GM19455 (cell line): ENCODE results near the gene KRTAP12-1.
"Not testable (repeated sequence)": the region's sequence is repeated elsewhere in the genome, so short reads cannot be mapped to it uniquely, and the experiment has no call there.

ENCODE experiments used
- ATAC-seq: cut with Tn5 transposase; IDR thresholded peaks from one replicate; pipeline ENCODE4 v1.9.1; 2021; ENCODE audit not compliant: unreplicated experiment

KRTAP12-1 gene

DNA sequence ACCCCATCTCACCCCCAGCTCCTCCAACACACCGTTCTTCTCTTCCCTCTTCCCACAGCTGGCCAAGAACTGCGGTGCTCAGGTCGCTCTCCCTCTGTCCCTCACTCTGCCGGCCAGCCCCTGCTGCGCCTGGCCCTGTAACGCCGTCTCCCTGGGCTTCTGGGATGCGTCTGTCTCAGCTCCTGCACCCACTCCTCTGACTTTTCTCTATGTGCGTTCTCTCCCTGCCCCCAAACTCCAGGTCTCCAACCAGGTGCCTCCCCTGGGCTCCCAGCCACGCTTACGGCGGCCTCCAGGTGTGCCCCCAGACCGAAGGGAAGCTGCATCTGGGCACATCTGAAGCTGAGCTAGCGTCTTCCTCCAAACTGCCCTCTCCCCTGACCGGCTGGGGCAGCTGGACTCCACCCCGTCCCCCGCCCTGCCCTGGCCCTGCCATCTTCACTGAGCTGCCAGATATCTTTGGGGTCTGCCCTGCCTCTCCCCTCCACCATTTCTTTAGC lies 17.6 kb upstream of the KRTAP12-1 start:
- no peak for ATAC-seq

DNA sequence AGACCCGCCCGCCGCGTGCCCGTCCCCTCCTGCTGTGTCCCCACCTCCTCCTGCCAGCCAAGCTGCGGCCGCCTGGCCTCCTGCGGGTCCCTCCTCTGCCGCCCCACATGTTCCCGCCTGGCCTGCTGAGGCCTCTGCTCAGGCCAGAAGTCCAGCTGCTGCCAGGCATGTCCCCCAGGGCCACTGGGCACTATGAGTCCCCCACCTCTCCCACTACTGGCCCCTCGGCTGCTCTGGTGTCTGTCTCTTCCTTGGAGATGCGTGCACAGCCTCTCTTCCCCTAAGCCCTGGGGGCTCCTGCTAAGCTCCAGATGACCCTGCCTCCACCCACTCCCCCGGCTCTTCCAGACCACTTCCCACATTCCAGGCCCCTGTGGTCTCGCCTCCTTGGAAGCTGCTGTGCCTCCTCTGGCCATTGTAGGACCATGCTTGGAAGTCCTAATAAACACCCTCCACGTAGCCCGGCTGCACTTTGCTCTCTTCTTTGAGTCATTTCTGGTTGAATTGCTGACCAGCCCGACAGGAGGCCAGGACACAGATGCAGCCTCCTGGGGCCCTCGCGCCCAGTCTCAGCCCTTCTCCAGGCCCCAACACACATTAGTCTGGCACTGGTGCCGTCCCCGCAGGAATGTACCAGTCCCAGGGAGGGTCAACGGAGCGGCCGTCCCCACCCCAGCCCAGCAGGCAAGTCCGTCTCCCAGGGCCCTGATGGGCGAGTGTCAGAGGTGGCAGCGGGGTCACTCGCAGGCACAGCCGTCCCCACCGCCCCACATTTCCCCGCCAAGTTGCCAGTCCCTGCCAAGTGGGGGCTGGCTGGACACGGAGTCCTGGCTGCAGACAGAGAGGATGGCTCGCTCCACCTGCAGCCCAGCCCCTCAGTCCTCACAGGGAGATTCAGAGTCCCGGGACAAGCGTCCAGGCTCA lies 16.1 kb upstream of the KRTAP12-1 start:
- no peak for ATAC-seq

DNA sequence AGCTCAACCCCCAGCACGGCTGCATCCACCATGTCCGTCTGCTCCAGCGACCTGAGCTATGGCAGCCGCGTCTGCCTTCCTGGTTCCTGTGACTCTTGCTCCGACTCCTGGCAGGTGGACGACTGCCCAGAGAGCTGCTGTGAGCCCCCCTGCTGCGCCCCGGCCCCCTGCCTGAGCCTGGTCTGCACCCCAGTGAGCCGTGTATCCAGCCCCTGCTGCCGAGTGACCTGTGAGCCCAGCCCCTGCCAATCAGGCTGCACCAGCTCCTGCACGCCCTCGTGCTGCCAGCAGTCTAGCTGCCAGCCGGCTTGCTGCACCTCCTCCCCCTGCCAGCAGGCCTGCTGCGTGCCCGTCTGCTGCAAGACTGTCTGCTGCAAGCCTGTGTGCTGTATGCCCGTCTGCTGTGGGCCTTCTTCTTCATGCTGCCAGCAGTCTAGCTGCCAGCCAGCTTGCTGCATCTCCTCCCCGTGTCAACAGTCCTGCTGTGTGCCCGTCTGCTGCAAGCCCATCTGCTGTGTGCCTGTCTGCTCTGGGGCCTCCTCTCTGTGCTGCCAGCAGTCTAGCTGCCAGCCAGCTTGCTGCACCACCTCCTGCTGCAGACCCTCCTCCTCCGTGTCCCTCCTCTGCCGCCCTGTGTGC lies 15.3 kb upstream of the KRTAP12-1 start, which contains the start of gene KRTAP10-12:
KRTAP10-12 (plus strand) TSS at position 1 of the 639 bp plus-strand sequence; CDS start at position 31, 30 bp downstream.
- not testable (repeated sequence) for ATAC-seq

DNA sequence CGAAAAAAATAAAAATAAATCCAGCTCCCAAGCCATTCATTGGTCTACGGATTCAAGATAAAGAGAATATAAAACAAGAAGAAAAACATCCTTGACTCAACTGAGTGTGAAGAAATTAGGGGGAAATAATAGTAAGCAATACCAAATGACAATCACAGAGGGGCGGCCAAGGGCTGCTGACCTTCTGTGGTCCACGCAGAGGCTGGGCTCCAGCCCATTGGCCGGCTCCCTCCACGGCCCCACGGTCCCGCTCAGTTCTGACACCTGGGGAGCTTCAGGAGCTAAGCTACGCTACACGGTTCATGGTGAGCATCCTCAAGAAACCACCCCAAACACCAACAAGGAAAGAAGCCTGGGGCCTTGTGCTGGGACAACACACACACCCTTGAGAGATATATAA lies 14.6 kb upstream of the KRTAP12-1 start:
- no peak for ATAC-seq

DNA sequence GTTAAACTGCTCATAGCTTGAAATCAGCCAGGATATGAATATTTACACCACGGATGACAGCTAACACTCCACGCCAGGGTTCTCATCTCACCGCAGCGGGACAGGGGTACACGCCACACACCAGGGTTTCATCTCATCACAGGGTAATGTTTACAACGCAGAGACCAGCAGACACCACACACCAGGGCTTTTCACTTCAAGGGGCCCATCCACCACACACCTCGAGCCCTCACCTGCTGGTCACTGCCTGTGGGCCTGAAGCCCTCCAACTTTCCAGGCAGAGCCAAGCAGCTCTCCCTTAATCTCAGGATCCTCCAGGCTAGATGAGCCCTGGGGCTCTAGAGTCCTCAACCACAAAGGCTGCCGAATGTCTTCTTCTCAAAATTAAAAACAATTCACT lies 13.7 kb upstream of the KRTAP12-1 start:
- no peak for ATAC-seq

DNA sequence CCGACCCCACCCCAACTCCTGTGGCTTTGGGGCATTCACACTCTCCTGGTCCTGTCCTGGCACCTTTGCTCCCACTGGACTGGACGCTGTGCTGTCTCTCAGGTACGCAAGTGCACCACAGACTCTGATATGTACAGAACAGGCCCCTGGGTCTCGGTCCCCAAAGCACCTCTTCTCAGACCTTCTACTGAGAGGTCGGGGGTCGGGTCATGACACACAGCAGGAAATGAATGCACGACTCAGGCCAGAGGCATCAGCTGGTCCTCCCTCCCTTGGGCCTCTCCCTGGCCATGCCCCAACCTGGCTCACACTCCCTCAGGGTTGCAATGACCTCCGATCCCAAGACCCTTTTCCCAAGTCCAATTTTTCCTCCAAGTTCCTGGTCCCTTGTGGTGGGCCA lies 13.2 kb upstream of the KRTAP12-1 start:
- ATAC-seq = no peak

DNA sequence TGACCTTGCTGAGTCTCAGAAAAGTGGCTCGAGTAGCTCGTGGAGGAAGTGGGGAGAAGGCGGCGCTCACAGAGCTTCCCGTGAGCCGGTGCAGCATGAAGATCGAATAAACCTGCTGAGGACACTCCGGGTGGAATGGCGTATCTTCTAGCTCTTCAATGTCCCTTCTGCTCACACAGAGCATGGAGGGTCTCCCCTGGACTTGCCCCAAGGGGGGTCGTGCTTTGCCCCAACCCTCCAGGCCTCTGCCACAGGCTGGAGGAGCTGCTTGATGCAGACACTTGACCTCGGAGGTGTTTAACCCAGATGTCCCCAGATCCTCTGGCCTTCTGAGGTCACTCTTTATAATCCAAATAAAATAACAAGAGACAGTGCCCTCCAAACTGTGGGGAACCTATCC lies 12.8 kb upstream of the KRTAP12-1 start:
- ATAC-seq = no peak

DNA sequence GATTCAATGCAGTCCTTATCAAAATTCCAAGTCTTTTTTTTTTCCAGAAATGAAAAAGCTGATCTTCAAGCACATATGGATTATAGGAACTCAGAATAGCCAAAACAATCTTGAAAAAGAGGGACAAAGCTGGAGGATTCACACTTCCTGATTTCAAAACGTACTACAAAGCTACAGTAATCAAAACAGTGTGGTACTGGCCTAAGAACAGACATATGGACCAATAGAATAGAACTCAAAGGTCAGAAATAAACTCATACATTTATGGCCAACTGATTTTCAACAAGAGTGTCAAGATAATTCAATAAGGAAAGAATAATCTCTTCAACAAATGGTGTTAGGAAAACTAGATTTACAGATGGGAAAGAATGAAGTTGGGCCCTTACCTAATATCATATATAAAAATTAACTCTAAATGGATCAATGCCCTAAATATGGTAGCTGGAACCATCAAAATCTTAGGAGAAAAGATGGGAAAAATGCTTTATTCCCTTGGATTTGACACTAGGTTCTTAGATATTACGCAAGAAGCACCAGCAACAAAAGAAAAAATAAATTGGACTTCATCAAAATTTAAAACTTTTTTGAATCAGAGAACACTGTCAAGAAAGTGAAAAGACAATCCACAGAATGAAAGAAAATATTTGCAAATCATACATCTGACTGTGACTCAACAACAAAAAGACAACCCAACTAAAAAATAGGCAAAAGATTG lies 11.0 kb upstream of the KRTAP12-1 start:
- ATAC-seq = no peak

DNA sequence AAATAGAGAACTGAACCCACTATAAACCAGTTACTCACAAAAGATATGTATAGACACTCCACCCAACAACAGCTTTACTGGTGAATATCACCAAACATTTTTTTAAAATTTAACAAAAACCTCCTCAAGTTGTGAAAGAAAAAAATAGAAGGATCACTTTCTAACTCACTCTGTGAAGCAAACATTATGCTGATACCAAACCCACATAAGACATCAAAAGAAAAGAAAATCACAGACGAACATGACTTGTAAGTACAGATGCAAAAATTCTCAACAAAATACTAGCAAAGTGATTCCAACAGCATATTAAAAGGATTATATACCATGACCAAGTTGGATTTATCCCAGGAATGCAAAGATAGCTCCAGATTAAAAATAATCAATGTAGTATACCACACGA lies 9.7 kb upstream of the KRTAP12-1 start:
- ATAC-seq = no peak

DNA sequence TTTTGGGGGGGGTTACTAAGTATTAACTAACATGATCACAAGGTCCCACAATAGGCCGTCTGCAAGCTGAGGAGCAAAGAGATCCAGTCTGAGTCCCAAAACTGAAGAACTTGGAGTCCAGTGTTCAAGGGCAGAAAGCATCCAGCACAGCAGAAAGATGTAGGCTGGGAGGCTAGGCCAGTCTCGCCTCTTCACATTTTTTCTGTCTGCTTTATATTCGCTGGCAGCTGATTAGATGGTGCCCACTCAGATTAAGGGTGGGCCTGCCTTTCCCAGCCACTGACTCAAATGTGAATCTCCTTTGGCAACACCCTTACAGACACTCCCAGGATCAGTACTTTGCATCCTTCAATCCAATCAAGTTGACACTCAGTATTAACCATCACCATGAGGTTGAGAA lies 7.8 kb upstream of the KRTAP12-1 start:
- not testable (repeated sequence) for ATAC-seq

DNA sequence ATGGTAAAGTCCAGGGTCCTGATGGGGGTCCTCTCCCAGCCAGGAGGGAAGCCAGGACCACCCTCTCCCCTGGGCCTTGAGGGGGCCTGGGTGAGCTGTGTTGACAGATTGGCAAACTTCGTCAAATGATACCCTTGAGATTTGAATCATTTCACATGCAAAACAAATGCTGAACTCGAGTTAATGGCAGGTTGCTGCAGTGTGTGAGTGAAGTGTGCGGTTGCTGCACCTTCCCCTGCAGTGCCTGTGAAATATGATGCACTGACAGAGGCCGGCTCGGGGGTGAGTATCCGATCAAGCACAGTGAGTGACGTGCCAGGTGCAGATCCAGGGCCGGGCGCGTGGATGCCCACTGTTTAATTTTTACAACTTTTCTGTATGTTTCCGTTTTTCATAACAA lies 5.7 kb upstream of the KRTAP12-1 start:
- no peak for ATAC-seq

DNA sequence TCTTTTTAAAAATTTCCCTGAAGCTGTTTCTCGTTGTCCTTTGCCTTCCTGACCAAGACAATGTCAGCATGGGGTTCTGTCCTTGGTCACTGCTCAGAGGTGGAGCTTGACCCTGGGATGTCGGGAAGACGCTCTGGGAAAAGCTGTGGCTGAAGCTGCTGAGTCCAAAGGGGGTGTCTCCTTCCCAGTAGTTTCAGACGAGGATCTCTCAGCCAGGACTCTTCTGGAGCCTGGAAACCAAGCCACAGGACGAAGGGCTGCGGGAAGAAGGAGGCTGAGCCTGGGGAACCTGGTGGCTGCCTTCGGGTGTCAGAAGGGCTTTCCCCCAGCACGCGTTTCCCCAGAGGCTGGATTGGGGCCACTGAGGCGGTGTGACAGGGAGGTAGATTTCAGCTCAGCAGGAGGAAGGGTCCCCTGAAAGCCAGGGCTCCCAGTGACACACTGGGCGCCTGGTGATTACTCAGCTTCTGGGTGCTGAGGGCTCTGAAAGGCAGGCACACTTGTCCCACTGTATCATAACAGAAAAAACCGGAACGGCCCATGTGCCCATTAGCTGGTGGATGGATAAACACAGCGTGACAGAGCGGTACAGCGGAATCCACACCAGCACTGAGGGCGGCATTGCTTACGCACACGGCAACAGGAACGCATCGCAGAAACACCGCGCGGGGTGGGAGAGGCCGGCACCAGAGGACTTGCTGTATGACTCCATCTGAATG lies 5.0 kb upstream of the KRTAP12-1 start:
- ATAC-seq = no peak

DNA sequence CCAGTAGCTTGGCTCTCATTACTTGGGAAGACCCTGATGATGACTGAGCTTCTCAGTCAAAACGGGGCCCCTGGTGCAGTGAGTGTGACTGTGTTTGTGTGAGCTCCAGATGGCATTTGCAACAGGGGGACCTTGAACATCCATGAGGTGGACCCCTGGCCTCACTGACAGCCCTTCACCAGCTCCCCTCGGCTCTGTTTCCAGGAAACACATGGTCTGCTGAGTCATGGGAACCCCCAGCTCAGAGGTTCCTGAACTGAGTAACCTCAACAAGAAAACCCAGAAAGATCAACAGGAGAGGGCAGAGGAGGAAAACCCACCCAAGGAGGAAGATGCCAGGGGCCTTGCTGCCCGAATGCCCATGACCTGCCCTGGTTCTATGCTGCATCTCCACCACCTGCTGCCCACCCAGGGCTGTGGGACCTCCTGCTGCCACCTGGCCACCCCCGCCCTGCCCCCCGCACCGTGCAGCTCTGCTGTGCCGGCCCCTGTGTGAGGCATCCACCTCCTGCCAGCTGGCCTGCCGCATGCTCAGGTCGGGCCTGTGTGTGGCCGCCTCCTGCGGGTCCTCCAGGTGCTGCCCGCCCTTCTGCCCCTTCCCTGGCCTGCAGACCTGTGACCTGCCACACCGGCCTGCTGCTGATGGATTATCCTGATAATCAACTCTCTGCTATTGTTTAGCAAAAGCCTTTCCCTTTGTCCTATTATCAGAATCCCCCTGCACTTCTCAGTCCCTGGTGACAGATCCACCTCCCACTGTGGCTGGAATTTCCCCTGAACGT lies 4.2 kb upstream of the KRTAP12-1 start:
- ATAC-seq = no peak

DNA sequence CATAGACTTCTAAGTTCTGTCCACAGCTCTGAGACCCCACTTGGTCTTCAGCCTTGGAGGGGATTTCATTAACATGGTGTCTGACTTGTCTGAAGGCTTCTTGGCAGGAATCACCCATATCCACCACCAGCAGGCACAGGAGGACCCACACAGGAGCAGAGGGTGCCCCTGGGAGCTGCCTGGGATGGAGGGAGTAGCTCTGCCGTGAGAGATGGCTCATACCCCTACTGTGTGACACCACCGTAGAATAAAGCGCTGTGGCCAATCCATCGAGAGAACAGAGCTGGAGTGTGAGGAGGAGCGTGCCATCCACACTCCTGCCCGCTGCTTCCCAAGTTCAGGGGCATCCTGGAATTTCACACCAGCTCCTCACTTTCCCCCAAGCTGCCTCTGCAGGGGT lies 3.1 kb upstream of the KRTAP12-1 start:
- not testable (repeated sequence) for ATAC-seq

DNA sequence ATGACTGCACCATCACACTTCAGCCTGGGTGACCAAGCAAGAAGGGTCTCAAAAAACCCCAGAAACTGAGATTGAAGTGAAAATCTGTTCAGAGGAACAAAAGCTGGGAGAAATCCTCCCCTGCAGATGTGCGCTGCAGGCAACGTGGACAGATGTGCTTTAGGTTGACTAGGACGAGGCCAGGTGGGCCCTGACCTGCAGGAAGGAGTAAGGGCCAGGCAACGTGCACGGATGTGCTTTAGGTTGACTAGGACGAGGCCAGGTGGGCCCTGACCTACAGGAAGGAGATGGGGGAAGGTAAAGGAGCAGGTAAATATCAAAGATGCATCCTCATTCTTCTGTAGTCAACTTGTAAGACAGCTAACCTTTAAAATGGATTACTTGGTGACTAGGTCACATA lies 2.5 kb upstream of the KRTAP12-1 start:
- no peak for ATAC-seq

DNA sequence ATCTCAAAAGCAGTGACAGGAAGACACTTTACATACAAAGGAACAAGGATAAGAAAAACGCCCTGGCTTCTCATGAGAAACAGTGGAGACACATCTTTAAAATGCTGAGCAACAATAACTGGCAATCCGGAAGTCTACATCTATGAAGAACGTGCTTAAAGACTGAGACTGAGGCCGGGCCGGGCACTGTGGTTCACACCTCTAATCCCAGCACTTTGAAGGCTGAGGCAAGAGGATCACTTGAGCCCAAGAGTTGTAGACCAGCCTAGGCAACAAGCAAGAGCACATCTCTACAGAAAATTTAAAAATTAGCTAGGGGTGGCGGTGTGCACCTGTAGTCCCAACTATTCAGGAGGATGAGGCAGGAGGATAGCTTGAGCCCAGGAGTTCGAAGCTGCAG lies 2.1 kb upstream of the KRTAP12-1 start:
- no peak for ATAC-seq

DNA sequence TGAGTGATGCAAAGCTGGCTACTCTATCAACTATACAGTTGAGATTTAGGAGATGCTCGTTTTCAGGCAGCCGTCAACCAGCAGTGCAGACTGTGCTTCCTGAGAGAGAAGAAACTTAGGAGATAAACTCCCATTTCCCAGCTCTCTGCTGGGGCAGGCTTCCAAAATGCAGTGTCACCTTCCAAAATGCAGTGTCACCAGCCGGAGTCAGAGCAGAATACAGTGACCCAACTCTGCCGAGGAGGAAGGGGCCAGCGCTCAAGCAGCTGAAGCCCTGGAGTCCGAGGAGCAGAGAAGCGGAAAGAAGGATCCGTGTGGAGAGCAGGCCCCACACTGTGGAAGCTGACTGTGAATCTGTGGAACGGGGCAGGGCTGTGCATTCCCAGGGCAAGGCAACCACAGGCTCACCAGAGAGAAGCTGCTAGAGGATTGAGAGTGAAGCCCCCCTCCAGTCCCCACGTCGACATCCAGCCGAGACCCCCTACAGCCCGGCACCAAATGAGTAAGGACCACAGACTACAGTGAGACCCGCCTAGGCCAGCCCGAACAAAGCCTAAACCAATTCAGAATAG lies 703 bp upstream of the KRTAP12-1 start:
- ATAC-seq = no peak

DNA sequence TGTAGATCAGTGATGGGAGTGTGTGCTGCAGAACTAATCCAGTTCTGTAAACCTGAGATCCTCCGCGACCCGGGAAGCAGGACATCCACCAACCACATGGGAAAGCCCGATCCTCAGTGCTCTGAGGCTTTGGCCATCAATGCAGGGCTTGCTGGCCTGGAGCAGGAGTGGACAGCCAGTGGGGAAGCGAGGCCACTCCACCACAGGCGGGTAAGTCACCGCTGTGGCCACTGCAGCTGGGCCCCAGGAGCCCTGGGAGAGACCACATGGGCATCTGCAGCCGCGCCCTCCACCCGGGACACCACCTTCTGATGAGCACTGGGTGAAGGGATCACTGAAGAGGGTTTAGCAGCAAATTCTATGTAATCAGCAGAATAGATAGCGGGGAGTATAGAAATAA lies 811 bp downstream of the KRTAP12-1 start:
- no peak for ATAC-seq

DNA sequence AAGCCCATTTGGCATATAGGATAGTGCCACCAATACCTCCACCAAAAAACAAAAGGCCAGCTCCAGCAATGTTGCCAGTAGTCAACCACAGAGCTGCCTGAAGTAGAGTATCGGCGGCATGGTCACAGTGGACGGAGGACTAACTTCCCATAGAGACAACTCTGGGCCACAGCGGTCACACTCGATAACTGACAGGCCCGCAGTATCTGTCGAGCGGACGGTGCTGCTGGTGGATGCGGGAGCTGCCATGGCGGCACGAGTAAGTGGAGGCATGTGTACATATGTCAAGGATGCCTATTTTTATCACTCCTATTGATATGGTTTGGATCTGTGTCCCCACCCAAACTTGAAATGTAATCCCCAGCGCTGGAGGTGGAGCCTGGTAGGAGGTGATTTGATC lies 4.1 kb downstream of the KRTAP12-1 start:
- ATAC-seq = no peak

DNA sequence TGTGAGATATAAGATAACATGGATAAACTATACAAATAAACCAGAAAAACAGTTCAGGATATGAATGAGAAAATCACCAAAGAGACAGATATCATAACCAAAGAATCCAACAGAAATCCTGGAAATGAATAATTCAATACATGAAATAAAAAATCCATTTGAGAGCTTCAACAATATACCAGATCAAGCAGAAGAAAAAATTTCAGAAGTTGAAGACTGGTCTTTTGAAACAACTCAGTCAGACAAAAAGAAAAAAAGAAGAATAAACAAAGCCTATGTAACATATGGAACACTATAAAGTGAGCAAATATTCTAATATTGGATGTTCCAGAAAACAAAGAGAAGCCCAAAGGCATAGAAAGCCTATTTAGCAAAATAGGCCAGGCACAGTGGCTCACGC lies 10.1 kb downstream of the KRTAP12-1 start:
- ATAC-seq = no peak
